A549 (cell line): ENCODE measurements around the gene KCTD6. TPM values are rescaled to one million over a fixed set of nuclear protein-coding genes. Genes with fewer than 3 reads are reported as not detected.
A peak's percentile ranks its signal among the peaks of the same experiment; 100 is the strongest.

Experiments
- ATAC-seq, 2 experiments: fragments of 200-7000 bp in 1 of 2; fragments of >200 bp in 1 of 2; cut with Nextera tagmentation in 1 of 2; cut with Tn5 transposase in 1 of 2; 3 replicates each; pipeline versions ENCODE4 v1.8.0 to v1.9.1; 2018 to 2020; ENCODE audit warnings: mild to moderate bottlenecking in 1 of 2, moderate library complexity in 1 of 2
- CTCF ChIA-PET: fragments of 300-600 bp; sonication (Branson Sonifier 250); formaldehyde crosslinking; extraction: SDS; loops from one replicate; lab custom pipeline; 2021; ENCODE audit warnings: antibody characterized with exemption, inconsistent platforms; lab: Yijun Ruan, JAX
- POLR2A ChIA-PET: fragments of 350-600 bp; formaldehyde crosslinking; extraction: SDS; loops from one replicate; lab custom pipeline; 2021; ENCODE audit warnings: antibody characterized with exemption, inconsistent platforms; lab: Yijun Ruan, JAX
- DNase-seq, 2 experiments: peaks; one replicate each; pipeline versions ENCODE4 v3.0.0 to v3.0.0-alpha.2; 2011 to 2016; ENCODE audit warnings: low read depth in 1 of 2, low spot score in 1 of 2
- FAIRE-seq: peaks from 2 replicates; lab custom pipeline; 2011; peaks lifted over from hg19 to GRCh38; lab: Jason Lieb, UNC
- H3K27ac ChIP-seq, 2 experiments: fragments of >200 bp; sonication (Bioruptor Twin); formaldehyde crosslinking; 3 replicates each; pipeline ENCODE4 v1.5.1; 2016 to 2017
- H3K4me1 ChIP-seq: fragments of >200 bp; sonication (Bioruptor Twin); formaldehyde crosslinking; 3 replicates; pipeline ENCODE4 v1.6.1; 2016
- H3K4me2 ChIP-seq: fragments of >200 bp; sonication (Bioruptor Twin); formaldehyde crosslinking; 3 replicates; pipeline ENCODE4 v1.6.1; 2016
- H3K4me3 ChIP-seq: fragments of >200 bp; sonication (Bioruptor Twin); formaldehyde crosslinking; 3 replicates; pipeline ENCODE4 v1.5.1; 2016
- H3K9me3 ChIP-seq: fragments of >200 bp; sonication (Bioruptor Twin); formaldehyde crosslinking; 3 replicates; pipeline ENCODE4 v1.6.1; 2016
- ATOH8 ChIP-seq: fragments of 250-450 bp; sonication (Bioruptor Pico); IDR thresholded peaks from 2 replicates; pipeline ENCODE4 v1.5.0; 2020; ENCODE audit warnings: low read depth, mild to moderate bottlenecking, moderate library complexity
- BCL3 ChIP-seq: fragments of >200 bp; sonication (Bioruptor Twin); formaldehyde crosslinking; IDR thresholded peaks from 3 replicates; pipeline ENCODE4 v1.6.1; 2016
- BHLHE40 ChIP-seq: IDR thresholded peaks from 2 replicates; pipeline ENCODE4 v1.6.1; 2012; ENCODE audit warnings: low read depth, low read length, inconsistent platforms
- CBX8 ChIP-seq: fragments of 200-600 bp; sonication (generic); IDR thresholded peaks from 2 replicates; pipeline ENCODE4 v1.6.1; 2016
- CEBPB ChIP-seq, 2 experiments: fragments of >200 bp in 1 of 2; sonication (Bioruptor Twin) in 1 of 2; formaldehyde crosslinking in 1 of 2; IDR thresholded peaks; 2 replicates each; pipeline ENCODE4 v1.6.1; 2012 to 2016
- EHMT2 ChIP-seq: fragments of 200-600 bp; sonication (generic); IDR thresholded peaks from 2 replicates; pipeline ENCODE4 v1.6.1; 2016; ENCODE audit warnings: antibody characterized with exemption, low read depth, mild to moderate bottlenecking, moderate library complexity
- EP300 ChIP-seq, 2 experiments: fragments of >200 bp; sonication (Bioruptor Twin); formaldehyde crosslinking; IDR thresholded peaks; 2 replicates in 1 of 2; 3 replicates in 1 of 2; pipeline ENCODE4 v1.6.1; 2016 to 2017
- FOSL2 ChIP-seq, 2 experiments: fragments of 450-650 bp in 1 of 2; fragments of >200 bp in 1 of 2; sonication (Bioruptor Twin) in 1 of 2; formaldehyde crosslinking; IDR thresholded peaks; 2 replicates each; pipeline versions ENCODE4 v1.5.0 to v1.6.1; 2016 to 2020; ENCODE audit warnings: mild to moderate bottlenecking in 1 of 2, moderate library complexity in 1 of 2
- FOXS1 ChIP-seq: fragments of 250-450 bp; sonication (Bioruptor Pico); IDR thresholded peaks from 2 replicates; pipeline ENCODE4 v1.5.0; 2020; ENCODE audit warnings: mild to moderate bottlenecking, moderate library complexity
- GATA3 ChIP-seq: IDR thresholded peaks from 2 replicates; pipeline ENCODE4 v1.6.1; 2012; ENCODE audit warnings: borderline replicate concordance
- HDAC2 ChIP-seq: fragments of 200-600 bp; sonication (generic); IDR thresholded peaks from 2 replicates; pipeline ENCODE4 v1.6.1; 2016
- HES2 ChIP-seq: fragments of >200 bp; sonication (Bioruptor Twin); formaldehyde crosslinking; IDR thresholded peaks from 2 replicates; pipeline ENCODE4 v1.6.1; 2016
- HMGXB4 ChIP-seq: fragments of 250-450 bp; sonication (Bioruptor Pico); IDR thresholded peaks from 2 replicates; pipeline ENCODE4 v1.5.0; 2021; ENCODE audit warnings: mild to moderate bottlenecking, moderate library complexity, borderline replicate concordance
- HOXA7 ChIP-seq: fragments of 250-450 bp; sonication (Bioruptor Pico); IDR thresholded peaks from 2 replicates; pipeline ENCODE4 v1.5.0; 2020; ENCODE audit warnings: mild to moderate bottlenecking, moderate library complexity
- HOXB13 ChIP-seq: fragments of 250-450 bp; sonication (Bioruptor Pico); IDR thresholded peaks from 2 replicates; pipeline ENCODE4 v1.5.0; 2020; ENCODE audit warnings: low read depth, mild to moderate bottlenecking, moderate library complexity
- HOXB5 ChIP-seq: fragments of 250-450 bp; sonication (Bioruptor Pico); IDR thresholded peaks from 2 replicates; pipeline ENCODE4 v1.5.0; 2020; ENCODE audit warnings: mild to moderate bottlenecking, moderate library complexity
- JUN ChIP-seq, 2 experiments: fragments of >200 bp; sonication (Bioruptor Twin); formaldehyde crosslinking; IDR thresholded peaks; 2 replicates in 1 of 2; 3 replicates in 1 of 2; pipeline ENCODE4 v1.6.1; 2016 to 2017
- KDM1A ChIP-seq: fragments of 200-600 bp; sonication (generic); IDR thresholded peaks from 2 replicates; pipeline ENCODE4 v1.6.1; 2016; ENCODE audit warnings: low read depth, mild to moderate bottlenecking
- KDM5A ChIP-seq: fragments of 200-600 bp; sonication (generic); IDR thresholded peaks from 2 replicates; pipeline ENCODE4 v1.6.1; 2016; ENCODE audit warnings: antibody characterized with exemption, mild to moderate bottlenecking
- MAFK ChIP-seq: fragments of 450-650 bp; IDR thresholded peaks from 2 replicates; pipeline ENCODE4 v1.6.1; 2014; ENCODE audit not compliant: partially characterized antibody
- PHF8 ChIP-seq: fragments of 200-600 bp; sonication (generic); IDR thresholded peaks from 2 replicates; pipeline ENCODE4 v1.6.1; 2016; ENCODE audit warnings: low read depth, mild to moderate bottlenecking, antibody characterized with exemption, moderate library complexity, borderline replicate concordance
- POLR2A ChIP-seq: IDR thresholded peaks from 2 replicates; pipeline ENCODE4 v1.6.1; 2012; ENCODE audit warnings: mild to moderate bottlenecking, low read length
- RCOR1 ChIP-seq: fragments of 150-350 bp; IDR thresholded peaks from 2 replicates; pipeline ENCODE4 v1.6.1; 2014; ENCODE audit warnings: antibody characterized with exemption, low read length, low read depth
- RFX5 ChIP-seq: fragments of 450-650 bp; IDR thresholded peaks from 2 replicates; pipeline ENCODE4 v1.7.1; 2014; ENCODE audit warnings: antibody characterized with exemption, mild to moderate bottlenecking, moderate library complexity
- RNF2 ChIP-seq: fragments of 200-600 bp; sonication (generic); IDR thresholded peaks from 2 replicates; pipeline ENCODE4 v1.6.1; 2016; ENCODE audit warnings: low read depth, mild to moderate bottlenecking, antibody characterized with exemption, moderate library complexity, borderline replicate concordance
- SMC3 ChIP-seq: fragments of >200 bp; sonication (Bioruptor Twin); formaldehyde crosslinking; IDR thresholded peaks from 3 replicates; pipeline ENCODE4 v1.6.1; 2018; ENCODE audit warnings: inconsistent platforms
- USF2 ChIP-seq: fragments of 450-650 bp; IDR thresholded peaks from 2 replicates; pipeline ENCODE4 v1.6.1; 2014; ENCODE audit warnings: antibody characterized with exemption
- ZFP36 ChIP-seq: fragments of 450-650 bp; IDR thresholded peaks from 2 replicates; pipeline ENCODE4 v1.6.1; 2014; ENCODE audit warnings: borderline replicate concordance; ENCODE audit not compliant: partially characterized antibody
- WGBS: methylation state at CpG from one replicate; pipeline ENCODE4 v1.1.6; 2017; ENCODE audit errors: missing lambda C conversion rate; 5-methylcytosine and 5-hydroxymethylcytosine counted together
- polyA plus RNA-seq, 4 experiments: library from polyadenylated mRNA; depleted of rRNA in 3 of 4; stranded (reverse); fragments of >200 nt; fragmentation: RNase III in 1 of 4; extraction: RNeasy Plus Mini Kit Qiagen cat#74134 plus additional on column Dnase treatment in 1 of 4; gene quantifications; 2 replicates in 3 of 4; 3 replicates in 1 of 4; pipeline ENCODE4 v1.2.3, GENCODE V29; 2011 to 2017
- TF ChIP-seq, protein P1 (sequence below): fragments of >200 bp; sonication (Bioruptor Twin); formaldehyde crosslinking; IDR thresholded peaks from 3 replicates; pipeline ENCODE4 v1.5.1; 2016
- TF ChIP-seq, protein P2 (sequence below): IDR thresholded peaks from 2 replicates; pipeline ENCODE4 v1.6.1; 2012
- TF ChIP-seq, protein P3 (sequence below): fragments of 200-600 bp; sonication (generic); IDR thresholded peaks from 2 replicates; pipeline ENCODE4 v1.6.1; 2016; ENCODE audit warnings: antibody characterized with exemption, mild to moderate bottlenecking, moderate library complexity

Gene KCTD6
- polyA plus RNA-seq, 2 of the 4 experiments (the other 2 are of a cell fraction): 8.1 to 24.4 TPM

DNA sequence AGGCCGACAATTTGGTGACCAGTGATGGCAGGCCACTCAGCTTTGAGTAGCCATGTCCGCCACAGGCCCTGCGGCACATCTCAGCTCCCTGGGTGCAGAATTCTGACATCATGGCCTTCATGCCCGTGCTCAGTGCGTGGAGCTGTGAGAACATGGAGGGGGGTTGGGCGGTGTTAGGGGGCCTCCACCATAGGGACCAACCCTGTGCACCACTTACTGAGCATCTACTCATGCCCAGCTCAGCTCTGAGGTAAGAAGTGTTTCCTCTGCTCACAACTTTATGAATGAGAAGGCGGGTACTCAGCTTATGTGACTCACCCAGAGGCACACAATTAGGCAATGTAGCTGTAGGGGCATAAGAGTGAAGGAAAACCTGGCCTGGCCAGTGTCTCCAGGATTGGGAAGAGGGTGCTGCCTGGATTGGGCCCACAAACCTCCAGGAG, 34.6 kb downstream of the KCTD6 start:
- Histone ChIP-seq H3K9me3 (no peaks in the 10 kb centered on the region), H3K4me2 (peak overlapping the region; percentile 85), H3K4me1 (peaks cover 34% of the 10 kb centered on the region), H3K4me3 (peak overlapping the region; percentile 26; the same call in 1 of the 3 replicates), H3K27ac (peak overlapping the region; percentile 69 to 85)
- DNase-seq (peak; percentile 82 to 85), ATAC-seq (peak; percentile 90 to 95), FAIRE-seq (no peak)
- ChIA-PET CTCF (interaction anchor here (0.7 to 3.8 kb wide), 5 partner anchors 34 to 221 kb away, joined by 3 to 20 read pairs (median 3); partner anchors contain the start of genes HTD2, KCTD6 and RPP14), POLR2A (interaction anchor here (1.2 kb wide), 1 partner anchor 55 kb away, joined by 4 read pairs; no protein-coding TSS in a partner anchor)
- 0% methylated on average over 1 of the region's 7 CpGs for WGBS
- TF ChIP-seq HOXB13 (CRISPR knock-in tag): no peak
- TF ChIP-seq FOSL2 (IDR thresholded peaks at IDR 0.05): peak; percentile 70
- peak; percentile 92 for TF ChIP-seq FOSL2 (CRISPR knock-in tag; IDR thresholded peaks at IDR 0.05)
- no peak for TF ChIP-seq RNF2
- TF ChIP-seq EP300 (IDR thresholded peaks at IDR 0.05): no peak
- no peak for TF ChIP-seq GATA3
- peak; percentile 23; the same call in 1 of the 3 replicates for TF ChIP-seq SMC3
- TF ChIP-seq MAFK: no peak
- TF ChIP-seq BHLHE40: no peak
- TF ChIP-seq KDM5A: no peak
- TF ChIP-seq, protein P1, sequence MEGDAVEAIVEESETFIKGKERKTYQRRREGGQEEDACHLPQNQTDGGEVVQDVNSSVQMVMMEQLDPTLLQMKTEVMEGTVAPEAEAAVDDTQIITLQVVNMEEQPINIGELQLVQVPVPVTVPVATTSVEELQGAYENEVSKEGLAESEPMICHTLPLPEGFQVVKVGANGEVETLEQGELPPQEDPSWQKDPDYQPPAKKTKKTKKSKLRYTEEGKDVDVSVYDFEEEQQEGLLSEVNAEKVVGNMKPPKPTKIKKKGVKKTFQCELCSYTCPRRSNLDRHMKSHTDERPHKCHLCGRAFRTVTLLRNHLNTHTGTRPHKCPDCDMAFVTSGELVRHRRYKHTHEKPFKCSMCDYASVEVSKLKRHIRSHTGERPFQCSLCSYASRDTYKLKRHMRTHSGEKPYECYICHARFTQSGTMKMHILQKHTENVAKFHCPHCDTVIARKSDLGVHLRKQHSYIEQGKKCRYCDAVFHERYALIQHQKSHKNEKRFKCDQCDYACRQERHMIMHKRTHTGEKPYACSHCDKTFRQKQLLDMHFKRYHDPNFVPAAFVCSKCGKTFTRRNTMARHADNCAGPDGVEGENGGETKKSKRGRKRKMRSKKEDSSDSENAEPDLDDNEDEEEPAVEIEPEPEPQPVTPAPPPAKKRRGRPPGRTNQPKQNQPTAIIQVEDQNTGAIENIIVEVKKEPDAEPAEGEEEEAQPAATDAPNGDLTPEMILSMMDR: no peak
- TF ChIP-seq CBX8: no peak
- no peak for TF ChIP-seq HOXA7
- TF ChIP-seq CEBPB (IDR thresholded peaks at IDR 0.05): peak; percentile 79 to 95
- no peak for TF ChIP-seq USF2
- peak in 1 of 2 experiments; percentile 49; a peak in 1 of 5 replicates for TF ChIP-seq JUN (IDR thresholded peaks at IDR 0.05)
- TF ChIP-seq HES2: no peak
- no peak for TF ChIP-seq EHMT2
- no peak for TF ChIP-seq KDM1A
- TF ChIP-seq HMGXB4: no peak
- no peak for TF ChIP-seq RCOR1
- TF ChIP-seq HDAC2: no peak
- TF ChIP-seq PHF8: no peak
- no peak for TF ChIP-seq ZFP36
- TF ChIP-seq, protein P2, sequence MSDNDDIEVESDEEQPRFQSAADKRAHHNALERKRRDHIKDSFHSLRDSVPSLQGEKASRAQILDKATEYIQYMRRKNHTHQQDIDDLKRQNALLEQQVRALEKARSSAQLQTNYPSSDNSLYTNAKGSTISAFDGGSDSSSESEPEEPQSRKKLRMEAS: peak; percentile 40; the same call in 1 of the 2 replicates
- TF ChIP-seq FOXS1 (CRISPR knock-in tag): no peak
- TF ChIP-seq, protein P3, sequence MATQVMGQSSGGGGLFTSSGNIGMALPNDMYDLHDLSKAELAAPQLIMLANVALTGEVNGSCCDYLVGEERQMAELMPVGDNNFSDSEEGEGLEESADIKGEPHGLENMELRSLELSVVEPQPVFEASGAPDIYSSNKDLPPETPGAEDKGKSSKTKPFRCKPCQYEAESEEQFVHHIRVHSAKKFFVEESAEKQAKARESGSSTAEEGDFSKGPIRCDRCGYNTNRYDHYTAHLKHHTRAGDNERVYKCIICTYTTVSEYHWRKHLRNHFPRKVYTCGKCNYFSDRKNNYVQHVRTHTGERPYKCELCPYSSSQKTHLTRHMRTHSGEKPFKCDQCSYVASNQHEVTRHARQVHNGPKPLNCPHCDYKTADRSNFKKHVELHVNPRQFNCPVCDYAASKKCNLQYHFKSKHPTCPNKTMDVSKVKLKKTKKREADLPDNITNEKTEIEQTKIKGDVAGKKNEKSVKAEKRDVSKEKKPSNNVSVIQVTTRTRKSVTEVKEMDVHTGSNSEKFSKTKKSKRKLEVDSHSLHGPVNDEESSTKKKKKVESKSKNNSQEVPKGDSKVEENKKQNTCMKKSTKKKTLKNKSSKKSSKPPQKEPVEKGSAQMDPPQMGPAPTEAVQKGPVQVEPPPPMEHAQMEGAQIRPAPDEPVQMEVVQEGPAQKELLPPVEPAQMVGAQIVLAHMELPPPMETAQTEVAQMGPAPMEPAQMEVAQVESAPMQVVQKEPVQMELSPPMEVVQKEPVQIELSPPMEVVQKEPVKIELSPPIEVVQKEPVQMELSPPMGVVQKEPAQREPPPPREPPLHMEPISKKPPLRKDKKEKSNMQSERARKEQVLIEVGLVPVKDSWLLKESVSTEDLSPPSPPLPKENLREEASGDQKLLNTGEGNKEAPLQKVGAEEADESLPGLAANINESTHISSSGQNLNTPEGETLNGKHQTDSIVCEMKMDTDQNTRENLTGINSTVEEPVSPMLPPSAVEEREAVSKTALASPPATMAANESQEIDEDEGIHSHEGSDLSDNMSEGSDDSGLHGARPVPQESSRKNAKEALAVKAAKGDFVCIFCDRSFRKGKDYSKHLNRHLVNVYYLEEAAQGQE: no peak
- no peak for TF ChIP-seq BCL3
- no peak for TF ChIP-seq HOXB5 (CRISPR knock-in tag)
- no peak for TF ChIP-seq ATOH8
- TF ChIP-seq POLR2A: no peak
- TF ChIP-seq RFX5: no peak
